GM18519 (cell line): ENCODE measurements around the gene LCE3D.
"Not testable (repeated sequence)": the region's sequence is repeated elsewhere in the genome, so short reads cannot be mapped to it uniquely, and the experiment has no call there.

Experiments
- ATAC-seq: cut with Tn5 transposase; IDR thresholded peaks from one replicate; pipeline ENCODE4 v1.9.1; 2021; ENCODE audit warnings: mild to moderate bottlenecking, moderate library complexity; ENCODE audit not compliant: unreplicated experiment, low FRiP score

Gene LCE3D, protein sequence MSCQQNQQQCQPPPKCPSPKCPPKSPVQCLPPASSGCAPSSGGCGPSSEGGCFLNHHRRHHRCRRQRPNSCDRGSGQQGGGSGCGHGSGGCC

DNA sequence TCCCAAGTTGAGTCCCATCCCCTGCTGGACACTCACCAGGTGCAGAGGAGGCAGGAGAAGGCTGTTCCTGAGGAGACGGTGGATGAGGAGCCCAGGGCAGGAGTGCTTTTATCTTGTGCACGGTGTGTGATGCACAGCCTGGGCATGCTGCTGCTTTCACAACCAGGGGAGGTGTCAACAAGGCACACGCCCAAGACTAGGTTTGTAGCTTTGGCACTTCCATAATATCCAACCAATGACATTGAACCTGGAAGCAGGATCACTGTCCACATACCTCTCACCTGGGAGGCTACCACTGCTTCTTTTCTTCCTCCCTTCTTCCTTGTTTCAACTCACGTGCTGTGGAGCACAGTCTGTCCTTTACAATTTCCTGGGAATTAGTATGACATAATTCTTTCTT is at the start of gene LCE3D:
Gene LCE3D (minus strand): TSS at position 84 of the 400 bp plus-strand sequence. CDS start 580 bp downstream, outside the sequence.
- no peak for ATAC-seq

DNA sequence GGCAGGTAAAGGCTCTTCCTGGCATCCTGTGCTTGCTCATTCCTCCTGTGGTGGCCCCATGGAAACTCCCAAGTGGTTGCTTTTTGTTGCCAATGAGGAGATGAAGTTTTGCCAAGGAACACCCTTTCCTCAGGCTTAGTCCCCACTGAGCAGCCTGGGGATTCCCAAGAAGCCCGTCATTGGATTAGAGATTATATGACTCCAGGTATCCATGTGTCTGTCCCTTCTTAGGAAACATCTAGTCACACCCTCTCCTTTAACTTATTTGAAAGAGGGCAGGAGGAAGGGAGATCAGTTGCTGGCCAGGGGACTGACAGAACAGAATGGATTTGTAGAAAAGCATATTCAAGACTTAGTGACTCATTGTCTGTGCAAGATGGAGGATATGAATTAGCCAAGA is 46.4 kb upstream of the LCE3D start:
- no peak for ATAC-seq

DNA sequence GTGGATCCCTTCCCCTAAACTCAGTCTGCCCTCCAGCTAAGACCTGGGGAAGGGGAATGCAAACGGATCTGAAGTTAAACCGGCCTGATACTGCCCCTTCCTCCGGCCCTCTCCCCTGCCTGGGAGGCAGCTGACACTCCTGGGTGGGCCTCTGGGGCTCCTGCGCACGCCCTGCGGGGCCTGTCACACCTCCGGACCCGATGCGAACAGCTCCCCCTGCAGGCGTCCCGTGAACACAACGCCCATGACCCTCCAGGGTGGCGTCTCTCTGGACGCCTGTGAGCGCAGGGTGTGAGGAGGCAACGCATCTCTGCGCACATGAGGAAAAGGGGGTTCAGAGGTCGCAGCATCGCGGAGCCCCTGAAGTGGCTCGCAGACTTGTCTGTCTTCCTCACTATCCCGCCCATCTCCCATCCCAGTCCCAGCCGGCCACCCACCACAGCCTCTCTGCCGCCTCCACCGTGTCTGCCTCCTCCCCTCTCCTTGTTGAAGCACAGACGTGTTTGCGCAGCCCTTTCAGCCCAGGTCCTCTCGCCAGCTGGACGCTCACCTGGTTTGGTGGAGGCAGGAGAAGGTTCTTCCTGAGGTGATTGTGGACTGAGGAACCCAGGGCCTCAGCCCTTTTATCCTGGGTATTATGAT is 43.0 kb upstream of the LCE3D start:
- ATAC-seq, result no peak

DNA sequence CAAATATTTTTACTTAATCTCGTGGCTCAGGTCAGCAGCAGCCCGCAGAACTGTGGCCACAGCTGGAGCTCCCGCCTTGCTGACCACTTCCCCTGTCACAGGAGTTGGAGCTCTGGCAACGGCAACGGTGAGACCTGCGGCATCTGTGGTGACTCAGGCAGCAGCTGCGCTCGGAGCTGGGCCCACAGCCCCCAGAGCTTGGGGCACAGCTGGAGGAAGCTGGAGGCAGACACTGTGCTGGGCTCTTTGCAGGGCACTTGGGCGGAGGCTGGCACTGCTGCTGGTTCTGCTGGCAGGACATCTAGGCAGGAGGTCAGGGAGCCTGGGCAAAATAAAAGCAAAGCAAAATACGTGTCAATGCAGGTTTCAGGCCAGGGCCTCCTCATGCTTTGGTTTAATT is 42.5 kb upstream of the LCE3D start, which contains the start of gene LCE3A:
Gene LCE3A (minus strand): TSS at position 301 of the 400 bp plus-strand sequence. CDS start 0 bp downstream, at position 301.
- ATAC-seq, result no peak

DNA sequence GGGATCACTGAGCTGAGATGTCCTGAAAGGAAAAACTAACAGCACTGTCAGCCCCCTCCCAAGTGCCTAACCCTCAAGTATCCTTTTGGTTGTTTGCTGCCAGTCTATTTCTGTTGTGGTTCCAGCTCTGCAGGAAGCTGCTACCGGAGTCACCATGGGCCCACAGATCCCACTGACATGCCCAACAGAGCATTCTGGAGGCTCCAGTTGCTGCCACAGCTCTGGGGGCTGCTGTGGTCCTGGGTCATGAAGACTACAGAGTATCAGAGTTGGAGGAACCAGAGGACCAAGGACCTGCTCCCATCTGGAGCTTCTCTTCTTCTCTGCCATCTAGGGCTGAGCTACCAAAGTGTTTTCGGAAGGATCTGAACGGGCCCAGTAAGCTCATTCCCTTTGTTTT is 41.7 kb upstream of the LCE3D start:
- ATAC-seq, result no peak

DNA sequence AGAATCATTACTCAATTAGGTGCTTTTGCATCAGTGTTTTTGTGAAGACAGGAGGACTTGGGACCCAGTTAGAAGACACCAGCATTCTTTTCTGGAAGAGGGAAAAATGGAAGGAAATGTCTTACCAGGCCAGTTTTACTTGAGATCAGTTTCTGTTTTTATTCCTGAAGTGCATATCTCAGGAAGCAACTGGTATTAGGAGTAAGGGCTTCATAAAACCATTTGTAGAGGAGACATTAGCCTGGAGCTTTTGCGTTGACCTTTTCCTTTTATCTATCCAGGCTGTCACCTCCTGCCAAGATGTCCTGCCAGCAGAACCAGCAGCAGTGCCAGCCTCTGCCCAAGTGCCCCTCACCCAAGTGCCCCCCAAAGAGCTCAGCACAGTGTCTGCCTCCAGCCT is 33.2 kb upstream of the LCE3D start, which contains the start of gene LCE3B:
Gene LCE3B (plus strand): TSS at position 301 of the 400 bp plus-strand sequence. CDS start 0 bp downstream, at position 301.
- no peak for ATAC-seq

DNA sequence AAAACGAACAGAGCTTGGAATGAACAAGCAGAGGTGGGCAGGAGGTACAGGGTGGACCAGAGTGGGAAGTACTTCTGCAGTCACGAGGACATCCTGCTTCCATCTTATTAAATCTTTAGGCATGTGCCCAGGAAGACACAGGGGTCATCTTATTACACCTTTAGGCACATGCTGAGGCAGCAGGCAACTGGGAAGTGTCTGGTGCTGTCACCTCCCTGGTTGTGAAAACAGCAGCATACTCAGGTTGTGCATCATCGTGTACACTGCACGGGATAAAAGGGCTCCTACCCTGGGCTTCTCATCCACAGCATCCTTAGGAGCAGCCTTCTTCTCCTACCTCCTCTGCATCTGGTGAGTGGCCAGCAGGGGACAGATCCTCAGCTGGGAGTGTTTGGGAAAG is 19.6 kb upstream of the LCE3D start, which contains the start of gene LCE3C:
Gene LCE3C (plus strand): TSS at position 301 of the 400 bp plus-strand sequence. CDS start 498 bp downstream, outside the sequence.
- no peak for ATAC-seq

DNA sequence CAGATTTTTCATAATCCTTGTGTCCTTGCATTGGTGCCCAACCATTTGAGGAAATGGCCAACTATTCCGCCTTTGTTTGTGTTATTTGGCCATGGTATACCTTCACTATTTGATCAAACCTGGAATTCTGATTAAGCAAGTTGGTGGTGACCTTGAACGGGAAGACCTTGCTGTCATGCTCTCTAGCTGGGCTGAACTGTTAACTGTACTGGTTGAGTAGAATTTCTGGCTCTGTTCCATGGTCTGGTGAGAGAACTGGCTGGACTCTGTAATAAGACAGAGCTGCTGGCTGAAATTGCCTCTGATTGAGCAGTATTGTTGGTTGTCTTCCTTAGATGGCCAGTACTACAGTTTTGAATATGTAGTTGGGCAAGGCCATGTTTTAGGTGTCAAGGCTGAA is 16.7 kb upstream of the LCE3D start:
- no peak for ATAC-seq

DNA sequence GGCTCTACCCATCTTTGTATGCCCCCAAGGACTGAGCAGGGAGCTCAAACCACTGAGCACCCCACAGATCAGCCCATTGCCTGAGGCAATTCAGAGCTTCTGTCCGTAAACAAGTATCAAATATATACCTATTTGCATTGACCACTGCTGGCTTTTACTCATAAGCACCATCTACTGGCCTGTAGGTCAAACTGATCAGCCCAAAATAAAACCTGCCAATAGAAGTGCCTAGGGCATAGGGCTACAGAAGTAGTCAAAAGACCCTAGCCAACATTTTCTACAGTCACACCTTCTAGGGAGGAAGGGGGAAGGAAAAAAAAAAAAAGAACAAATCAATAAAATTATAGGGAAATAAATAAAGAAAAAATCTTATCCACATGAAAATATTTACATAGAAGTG is 5.3 kb upstream of the LCE3D start:
- ATAC-seq, result no peak

DNA sequence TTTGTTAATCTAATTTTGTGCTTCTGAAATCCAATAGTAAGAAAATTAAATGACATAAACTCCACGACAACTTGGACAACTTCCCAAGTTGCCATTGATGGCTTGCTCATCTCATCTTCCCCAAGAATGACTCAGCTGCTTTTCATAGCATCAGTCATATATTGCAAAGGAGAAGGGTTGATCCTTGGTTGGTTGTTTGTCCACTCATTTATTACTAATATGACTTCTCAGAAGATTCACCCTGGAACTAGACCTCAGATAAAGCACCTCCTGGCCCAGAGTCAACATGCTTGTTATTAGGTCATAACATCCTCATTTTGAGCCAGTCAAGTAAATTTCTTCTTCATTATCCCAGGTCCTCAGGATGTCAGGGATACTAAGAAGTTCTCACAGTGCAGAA is 2.3 kb upstream of the LCE3D start:
- no peak for ATAC-seq

DNA sequence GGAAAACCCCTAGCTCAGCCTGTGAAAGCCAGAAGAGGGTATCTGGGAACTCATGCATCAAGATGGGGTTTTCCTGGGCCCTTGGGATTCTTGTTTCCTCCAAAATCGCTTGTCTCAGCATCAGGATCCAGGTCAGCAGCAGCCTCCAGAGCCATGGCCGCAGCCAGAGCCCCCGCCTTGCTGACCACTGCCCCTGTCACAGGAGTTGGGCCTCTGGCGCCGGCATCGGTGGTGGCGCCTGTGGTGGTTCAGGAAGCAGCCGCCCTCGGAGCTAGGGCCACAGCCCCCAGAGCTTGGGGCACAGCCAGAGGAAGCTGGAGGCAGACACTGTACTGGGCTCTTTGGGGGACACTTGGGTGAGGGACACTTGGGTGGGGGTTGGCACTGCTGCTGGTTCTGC is 790 bp downstream of the LCE3D start:
- not testable (repeated sequence) for ATAC-seq

DNA sequence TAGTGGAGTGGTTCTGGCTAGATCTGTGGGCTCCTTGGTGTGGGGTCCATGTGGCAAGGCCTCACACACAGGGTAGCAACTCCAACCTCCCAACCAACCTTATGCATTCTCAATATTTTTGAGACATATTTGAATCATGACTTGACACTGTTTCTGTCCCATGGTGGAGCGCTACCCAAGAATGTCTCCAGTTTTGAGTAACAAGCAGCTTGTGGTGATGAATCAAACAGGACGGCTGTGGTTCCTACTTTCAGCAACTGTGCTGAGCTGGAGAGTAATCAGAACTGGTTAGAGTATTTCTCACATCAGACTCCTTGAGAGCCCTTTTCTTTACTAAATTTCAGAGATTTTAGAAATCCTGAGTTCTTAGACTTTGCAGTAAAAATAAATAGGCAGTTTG is 3.1 kb downstream of the LCE3D start:
- ATAC-seq, result no peak

DNA sequence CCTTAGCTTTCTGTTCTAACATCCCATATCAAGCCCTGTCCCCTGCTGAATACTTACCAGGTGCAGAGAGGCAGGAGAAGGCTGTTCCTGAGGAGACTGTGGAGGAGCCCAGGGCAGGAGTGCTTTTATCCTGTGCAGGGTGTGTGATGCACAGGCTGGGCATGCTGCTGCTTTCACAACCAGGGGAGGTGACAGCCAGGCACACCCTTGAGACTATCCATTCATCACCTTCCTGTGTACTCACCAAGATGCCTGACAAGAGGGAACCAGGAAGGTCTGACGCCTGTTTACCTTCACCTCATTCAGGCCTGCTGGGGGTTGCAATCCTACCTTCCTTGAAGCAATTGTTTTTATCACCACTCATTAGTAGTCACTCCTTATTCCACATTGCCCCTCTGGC is 13.6 kb downstream of the LCE3D start, which contains the start of gene LCE3E:
Gene LCE3E (minus strand): TSS at position 100 of the 400 bp plus-strand sequence. CDS start 572 bp downstream, outside the sequence.
- no peak for ATAC-seq

DNA sequence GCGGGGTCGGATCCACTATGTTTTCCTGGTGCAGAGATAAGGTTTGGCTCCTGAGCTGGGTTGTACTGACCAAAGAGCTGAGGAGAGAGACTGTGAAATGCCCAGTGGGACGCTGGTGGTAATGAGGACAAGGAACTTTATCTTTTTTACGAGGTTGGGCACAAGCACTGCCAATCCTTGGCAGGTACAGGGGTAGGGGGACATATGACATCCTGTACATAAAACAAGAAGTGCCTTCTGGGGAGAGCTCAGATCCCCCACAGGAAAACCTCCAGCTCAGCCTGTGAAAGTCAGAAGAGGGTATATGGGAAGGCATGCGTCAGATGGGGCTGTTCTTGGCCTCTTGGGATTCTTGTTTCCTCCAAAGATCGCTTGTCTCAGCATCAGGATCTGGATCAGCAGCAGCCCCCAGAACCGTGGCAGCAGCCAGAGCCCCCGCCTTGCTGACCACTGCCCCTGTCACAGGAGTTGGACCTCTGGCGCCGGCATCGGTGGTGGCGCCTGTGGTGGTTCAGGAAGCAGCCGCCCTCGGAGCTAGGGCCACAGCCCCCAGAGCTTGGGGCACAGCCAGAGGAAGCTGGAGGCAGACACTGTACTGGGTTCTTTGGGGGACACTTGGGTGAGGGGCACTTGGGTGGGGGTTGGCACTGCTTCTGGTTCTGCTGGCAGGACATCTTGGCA is 14.6 kb downstream of the LCE3D start:
- ATAC-seq, result no peak

DNA sequence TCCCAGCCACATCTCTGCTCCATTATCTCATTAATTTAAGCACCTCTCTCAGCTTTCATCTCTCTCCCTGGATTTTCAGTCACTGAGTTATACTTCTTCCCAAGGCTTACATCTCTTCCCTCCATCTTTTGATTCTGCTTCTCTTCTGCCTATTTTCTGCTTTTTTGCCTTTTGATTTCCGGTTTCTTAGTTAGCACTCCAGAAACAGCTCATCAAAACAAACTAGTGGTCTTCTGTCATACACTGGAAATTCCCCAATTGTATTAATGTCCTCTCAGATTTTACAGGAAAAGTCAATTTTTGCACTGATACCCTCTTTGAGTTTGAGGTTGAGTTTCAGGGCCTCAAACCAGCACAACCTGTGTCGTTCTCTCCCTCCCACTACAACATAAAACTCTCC is 15.2 kb downstream of the LCE3D start:
- no peak for ATAC-seq

DNA sequence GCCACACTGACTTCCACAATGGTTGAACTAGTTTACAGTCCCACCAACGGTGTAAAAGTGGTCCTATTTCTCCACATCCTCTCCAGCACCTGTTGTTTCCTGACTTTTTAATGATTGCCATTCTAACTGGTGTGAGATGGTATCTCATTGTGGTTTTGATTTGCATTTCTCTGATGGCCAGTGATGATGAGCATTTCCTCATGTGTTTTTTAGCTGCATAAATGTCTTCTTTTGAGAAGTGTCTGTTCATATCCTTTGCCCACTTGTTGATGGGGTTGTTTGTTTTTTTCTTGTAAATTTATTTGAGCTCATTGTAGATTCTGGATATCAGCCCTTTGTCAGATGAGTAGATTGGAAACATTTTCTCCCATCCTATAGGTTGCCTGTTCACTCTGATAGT is 32.0 kb downstream of the LCE3D start:
- ATAC-seq, result not testable (repeated sequence)

DNA sequence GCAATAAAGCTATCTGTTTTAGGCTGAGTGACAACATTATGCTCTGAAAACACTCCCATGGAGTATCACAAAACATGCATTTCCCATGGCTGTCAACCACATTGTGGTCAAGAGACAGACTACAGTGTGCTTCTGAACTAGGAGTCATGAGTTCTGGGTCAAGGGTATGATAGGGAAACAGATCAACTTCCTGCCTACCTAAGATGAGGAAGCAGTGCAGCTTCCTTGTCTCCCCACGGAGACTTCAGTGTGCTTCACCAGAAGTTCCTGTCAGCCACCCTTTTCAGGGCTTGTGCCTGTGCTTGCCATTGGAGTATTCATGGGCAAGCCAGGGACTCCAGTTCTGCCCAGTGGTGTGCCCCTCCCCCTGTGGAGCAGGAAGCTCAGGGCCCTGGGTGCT is 33.6 kb downstream of the LCE3D start:
- no peak for ATAC-seq

DNA sequence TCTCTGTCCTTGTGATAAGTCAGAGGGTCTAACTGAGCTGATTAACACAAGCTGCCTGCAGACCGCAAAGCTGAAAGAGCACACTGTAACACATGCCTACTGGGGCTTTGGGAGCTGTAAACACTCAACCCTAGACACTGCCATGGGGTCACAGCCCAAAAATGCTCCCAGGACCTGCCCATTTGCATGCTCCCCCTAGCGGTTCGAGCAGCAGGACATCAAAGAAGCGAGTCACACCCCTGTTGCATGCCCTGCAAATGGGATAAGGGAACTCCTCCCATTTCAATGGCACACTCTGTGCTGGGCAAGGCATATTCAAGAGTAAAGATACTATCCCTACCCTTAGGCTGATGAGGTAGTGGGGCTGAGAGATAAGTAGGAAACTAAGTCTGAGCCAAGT is 36.5 kb downstream of the LCE3D start:
- ATAC-seq, result no peak

DNA sequence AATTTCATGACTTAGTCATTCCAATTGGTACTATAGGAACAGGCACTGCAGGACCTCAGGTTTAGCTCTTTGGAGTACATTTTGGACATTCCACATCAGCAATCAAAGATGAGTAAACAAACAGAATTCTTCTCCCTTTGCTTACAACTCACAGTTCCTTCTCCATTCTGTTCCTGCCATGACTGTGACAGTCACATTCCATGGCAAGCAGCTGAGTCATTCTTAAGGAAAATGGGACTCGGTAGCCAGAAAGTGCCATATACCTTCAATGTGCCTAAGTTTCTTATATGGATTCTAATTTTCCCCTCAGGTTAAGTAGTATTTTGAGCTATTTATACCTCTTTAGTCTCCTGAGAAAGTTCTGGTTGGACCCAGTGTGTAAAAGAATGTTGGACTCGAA is 40.4 kb downstream of the LCE3D start:
- ATAC-seq, result no peak

DNA sequence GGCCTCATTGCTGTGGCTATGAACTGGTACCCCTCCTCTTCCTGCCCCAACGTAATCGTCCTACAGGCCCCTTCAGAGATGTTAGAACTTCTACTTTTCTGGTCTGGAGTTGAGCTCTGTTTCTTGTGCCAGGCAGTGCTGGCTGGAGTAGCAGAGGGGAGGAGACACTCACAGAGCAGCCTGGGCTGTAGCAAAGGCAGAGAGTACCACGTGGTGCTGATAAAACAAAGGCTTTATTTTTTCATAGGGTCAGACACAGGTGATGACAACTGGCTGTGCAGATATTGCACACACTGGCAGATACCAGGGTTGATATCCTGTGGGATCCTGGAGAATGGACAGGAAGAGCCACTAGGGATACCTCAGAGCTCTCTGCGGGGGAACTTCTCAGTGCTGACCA is 42.8 kb downstream of the LCE3D start:
- ATAC-seq, result no peak

DNA sequence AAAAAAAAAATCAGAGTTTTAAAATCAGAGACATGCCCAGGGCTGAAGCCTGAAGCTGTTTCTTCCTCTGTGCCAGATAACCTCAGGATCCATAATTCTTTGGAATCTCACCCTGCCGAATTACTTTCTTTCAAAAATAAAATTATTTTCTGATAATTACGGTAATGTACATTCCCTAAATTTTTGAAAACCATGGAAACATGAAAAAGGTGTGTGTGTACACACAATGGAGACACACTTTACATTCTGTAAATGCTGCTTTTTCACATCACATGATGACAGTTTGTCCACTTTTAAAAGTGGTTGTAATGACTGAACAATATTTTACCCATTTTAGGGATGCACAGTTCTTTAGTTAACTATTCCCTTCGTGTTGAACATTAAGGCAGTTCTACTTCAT is 44.5 kb downstream of the LCE3D start:
- ATAC-seq, result no peak
